Left kidney (tissue), 2 donors: ENCODE data around the gene MYF5. TPM values are rescaled to one million over a fixed set of nuclear protein-coding genes. Genes with fewer than 3 reads are reported as not detected.

Experiments used
- DNase-seq: peaks from one replicate; pipeline ENCODE4 v3.0.0-alpha.2; 2013
- polyA plus RNA-seq: library from polyadenylated mRNA; unstranded; fragments of 120-200 nt; gene quantifications from one replicate; pipeline ENCODE4 v1.2.1, GENCODE V29; 2013; ENCODE audit not compliant: insufficient read length

The MYF5 gene
- polyA plus RNA-seq, 1 donor, result not detected

- no peak for DNase-seq
Observed at GRCh38 chr12:80707830-80708258, 8.9 kb upstream of the MYF5 start.

DNA sequence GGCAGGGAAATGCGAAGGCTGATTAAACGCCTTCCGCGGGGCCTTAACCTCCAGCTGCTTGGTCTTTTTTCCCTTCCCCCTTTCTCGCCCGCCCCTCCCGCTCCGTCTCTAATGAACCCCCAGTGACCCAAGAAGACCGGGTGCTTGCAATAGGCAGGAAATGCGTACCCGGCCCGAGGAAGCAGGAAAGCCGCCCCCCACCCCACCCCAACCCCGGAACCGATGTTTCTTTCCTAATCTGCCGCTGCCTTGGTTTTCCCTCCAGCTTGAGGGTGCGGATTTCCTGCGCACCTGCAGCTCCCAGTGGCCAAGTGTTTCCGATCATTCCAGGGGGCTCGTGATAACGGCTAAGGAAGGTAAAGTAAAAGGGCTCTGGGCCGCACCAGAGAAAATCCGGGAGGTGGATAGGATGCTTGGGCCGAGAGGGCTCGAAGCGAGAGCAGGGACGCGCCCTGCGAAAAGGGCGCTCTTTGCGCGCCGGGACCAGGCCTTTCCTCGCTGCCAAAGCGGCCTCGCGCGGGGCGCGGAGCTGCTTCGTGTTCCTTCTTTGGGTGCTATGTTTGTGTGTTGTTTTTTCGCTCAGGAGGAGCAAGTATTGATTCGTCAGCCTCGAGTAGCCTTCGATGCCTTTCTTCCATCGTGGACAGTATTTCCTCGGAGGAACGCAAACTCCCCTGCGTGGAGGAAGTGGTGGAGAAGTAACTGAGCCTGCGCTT, 8.3 kb upstream of the MYF5 start:
- no peak for DNase-seq

- DNase-seq, result no peak
Observed at GRCh38 chr12:80708975-80709328, 7.8 kb upstream of the MYF5 start.

- DNase-seq, result no peak
Observed at GRCh38 chr12:80709811-80710726, 6.6 kb upstream of the MYF5 start.

DNA sequence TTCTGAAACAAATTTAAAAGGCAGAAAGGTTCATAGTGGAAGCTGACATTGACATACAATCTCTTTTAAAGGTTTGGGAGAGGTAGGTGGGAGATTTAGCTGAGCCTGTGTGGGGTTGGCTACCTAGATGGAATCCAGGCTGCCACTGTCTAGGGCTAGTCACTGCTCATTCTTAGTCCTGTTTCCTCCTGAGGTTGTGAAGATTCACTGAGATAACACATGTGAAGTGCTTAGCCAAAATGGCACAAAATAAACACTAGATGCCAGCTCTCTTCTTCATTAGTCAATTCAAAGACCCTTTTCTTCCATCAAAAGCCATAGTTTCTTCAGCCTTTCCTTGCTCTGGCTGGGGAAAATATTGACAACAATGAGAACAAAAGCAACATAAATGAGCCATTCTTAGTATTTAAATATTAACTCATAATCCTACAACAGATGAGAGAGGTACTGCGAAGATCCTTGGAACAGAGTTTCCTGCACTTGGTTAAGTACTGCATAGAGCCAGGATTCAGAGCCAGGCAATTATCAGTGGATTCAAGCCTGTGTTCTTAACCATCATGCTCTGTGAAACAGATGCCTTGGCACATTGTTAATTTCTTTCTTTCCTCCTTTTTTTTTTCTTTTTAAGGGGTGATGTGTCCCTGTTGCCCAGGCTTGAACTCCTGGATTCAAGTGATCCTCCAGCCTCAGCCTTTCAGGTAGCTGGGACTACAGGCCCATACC, 5.8 kb upstream of the MYF5 start:
- DNase-seq, result no peak

- no peak for DNase-seq
Observed at GRCh38 chr12:80711866-80712265, 4.8 kb upstream of the MYF5 start.

GRCh38 chr12:80712866-80713265, 3.8 kb upstream of the MYF5 start:
- DNase-seq, result no peak

DNA sequence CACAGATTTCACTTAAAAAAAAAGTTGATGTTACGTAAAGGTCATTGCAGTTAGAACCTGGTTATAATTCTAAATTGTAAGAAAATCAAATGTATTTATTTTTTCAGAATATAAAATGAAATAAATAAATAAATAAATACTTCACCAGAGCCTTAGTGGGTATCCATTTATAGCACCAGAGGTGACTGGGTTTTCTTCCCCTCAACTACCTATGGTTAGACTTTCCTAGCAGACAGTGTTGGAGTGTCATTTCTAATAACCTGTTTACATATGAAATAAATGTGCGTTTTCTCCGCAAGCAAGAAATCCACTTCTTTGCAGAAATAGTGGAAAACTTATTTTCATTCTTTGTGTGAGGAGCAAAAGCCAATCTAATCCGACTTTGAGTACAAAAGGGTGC, 3.3 kb upstream of the MYF5 start:
- DNase-seq, result no peak

GRCh38 chr12:80714055-80714454, 2.7 kb upstream of the MYF5 start:
- DNase-seq, result no peak

DNA sequence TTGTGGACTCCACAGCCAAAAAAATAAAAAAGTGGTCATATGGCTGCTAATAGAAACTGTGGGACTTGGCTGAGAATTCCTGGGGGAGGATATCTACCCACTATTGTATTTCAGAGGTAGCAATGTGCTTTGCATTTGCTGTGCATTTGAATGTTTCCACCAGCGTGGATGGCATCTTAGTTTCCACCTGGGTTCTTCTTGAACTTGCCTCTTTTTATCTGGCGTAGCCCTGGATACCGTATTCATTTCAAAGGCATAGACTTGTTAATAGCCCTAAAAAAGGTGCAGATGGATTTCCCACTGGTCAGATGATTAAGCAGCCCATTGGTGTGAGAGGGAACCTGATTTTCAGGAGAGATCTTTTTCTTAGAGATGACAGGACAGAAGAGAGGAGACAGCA, 1.9 kb upstream of the MYF5 start:
- DNase-seq, result no peak

GRCh38 chr12:80715713-80716249, 931 bp upstream of the MYF5 start:
- DNase-seq, result no peak

DNA sequence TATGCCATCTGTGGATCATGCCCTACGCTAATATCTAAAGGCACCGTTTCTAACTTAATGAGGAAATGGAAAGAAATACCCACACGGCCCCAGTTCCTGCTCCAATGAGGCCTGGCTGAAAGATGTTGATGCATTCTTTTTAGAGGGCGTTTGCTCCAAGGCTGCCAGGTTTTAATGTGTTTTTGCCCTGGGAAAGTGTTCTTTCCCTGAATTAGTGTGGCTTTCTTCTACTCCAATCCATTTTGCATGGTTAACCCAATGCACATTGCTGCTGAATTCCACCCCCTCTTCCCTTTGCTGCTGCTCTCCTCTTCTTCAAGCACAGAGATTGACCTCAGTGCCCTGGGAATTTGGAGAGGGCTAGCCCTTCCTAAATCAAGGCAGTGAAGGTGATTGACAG, 1.1 kb downstream of the MYF5 start:
- no peak for DNase-seq

DNA sequence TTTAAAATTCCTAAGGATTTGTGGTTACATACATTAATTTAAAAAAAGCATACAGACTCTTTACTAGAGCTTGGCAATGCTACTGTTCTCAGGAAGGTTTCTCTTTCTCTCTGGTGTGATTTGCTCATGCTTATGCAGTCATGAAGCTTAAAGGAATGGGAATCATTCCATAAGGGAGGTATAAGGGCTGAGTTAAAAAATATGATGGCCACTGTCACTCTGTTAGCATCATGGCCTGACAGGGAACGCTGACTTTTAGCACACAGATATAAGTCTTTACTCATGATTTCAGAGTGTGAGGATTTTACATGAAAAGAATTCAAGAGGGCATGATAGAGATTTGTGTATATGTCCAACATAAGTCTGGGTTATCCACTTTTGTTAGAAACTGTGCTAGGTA, 3.8 kb downstream of the MYF5 start:
- no peak for DNase-seq

DNA sequence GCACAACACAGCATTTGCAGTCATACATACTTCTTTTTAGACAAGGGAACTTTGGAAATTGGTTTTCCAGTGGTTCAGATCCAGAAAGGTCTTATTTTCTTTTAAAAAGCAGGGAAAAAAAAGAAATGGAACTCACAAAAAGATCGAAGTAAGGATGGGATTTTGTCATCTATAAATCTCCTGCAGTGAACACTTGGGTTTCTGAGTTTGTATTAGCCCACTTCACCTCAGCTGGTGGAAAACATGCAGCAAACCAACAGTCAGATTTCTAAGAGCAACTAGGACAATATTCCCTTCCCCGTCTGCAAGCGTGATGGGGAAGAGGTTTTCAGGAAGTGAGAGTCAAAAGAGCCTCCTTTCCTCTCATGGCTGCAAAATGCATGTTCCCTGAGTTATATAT, 4.6 kb downstream of the MYF5 start:
- no peak for DNase-seq

GRCh38 chr12:80745851-80746505, 29.3 kb downstream of the MYF5 start:
- no peak for DNase-seq

- DNase-seq, result no peak
Observed at GRCh38 chr12:80747800-80748199, 31.1 kb downstream of the MYF5 start.

DNA sequence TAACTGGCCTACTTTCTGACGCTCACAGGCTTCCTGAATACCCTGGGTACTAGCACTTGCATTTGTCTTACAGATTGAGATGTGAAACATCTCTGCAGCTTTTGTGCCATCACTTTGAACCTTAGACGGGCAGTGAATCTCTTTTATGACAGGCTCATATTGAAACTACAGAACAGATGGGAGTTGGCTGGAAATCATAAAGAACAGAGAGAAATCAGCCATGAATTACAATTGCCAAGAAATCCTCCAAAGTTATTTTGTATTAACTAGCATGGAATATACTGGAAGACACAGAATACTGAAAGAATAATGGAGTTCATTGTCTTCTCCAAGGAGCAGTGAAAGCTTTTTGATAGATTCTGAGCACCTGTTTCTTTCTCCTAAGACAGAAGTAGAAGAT, 32.7 kb downstream of the MYF5 start:
- DNase-seq, result no peak

DNA sequence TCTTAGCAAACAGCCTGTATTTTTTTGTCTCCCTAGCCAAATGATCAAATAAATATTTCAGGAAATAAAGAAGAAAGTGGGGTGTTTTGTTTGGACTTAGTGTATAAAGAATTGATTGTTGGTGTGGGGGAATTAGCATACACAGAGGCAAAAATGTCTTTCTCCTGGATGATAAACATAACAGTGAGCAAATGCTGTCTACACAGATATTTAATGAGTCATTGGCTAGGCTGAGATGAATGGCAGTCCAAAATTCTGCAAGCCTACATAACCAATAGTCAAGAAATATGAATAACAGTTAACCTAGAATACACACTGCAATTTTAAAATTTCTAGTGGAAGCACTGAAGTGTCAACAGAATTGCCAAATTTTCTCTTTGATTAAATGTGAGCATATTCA, 35.8 kb downstream of the MYF5 start:
- DNase-seq, result no peak

- DNase-seq, result no peak
Observed at GRCh38 chr12:80754274-80754673, 37.6 kb downstream of the MYF5 start.

- no peak for DNase-seq
Observed at GRCh38 chr12:80756875-80757274, 40.2 kb downstream of the MYF5 start.

DNA sequence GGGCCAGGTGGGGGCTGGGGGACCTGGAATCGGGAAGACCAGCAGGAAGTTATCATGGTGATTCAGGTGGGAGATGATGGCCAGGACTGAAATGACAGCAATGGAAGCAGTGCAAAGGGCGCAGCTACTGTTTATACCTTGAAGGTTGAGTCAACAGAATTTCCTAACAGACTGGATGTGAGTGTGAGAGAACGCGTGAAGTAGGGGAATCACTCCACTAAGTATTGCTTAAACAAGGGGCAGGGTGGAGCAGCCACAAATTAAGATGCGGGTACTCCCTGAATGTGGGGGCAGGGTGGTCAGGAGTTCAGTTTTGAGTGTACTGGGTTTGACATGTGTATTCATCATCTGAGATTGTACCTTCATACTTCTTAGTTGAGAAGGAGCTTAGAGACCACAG, 45.1 kb downstream of the MYF5 start:
- DNase-seq, result no peak

GRCh38 chr12:80763874-80764273, 47.2 kb downstream of the MYF5 start:
- peak; percentile 53 for DNase-seq
